Ovary (tissue), 3 donors: Measurements from ENCODE around the gene NEDD9.

Source experiments
- CTCF ChIP-seq, 3 donors: fragments of 450-650 bp in 2 of 3; fragments of 200-600 bp in 1 of 3; IDR thresholded peaks; one replicate each; pipeline versions ENCODE4 v1.5.1 to v1.8.0; 2016 to 2022; ENCODE audit warnings: antibody characterized with exemption in 3 of 3, mild to moderate bottlenecking in 1 of 3
- POLR2A ChIP-seq: fragments of 450-650 bp; IDR thresholded peaks from one replicate; pipeline ENCODE4 v1.6.1; 2017; ENCODE audit warnings: antibody characterized with exemption, mild to moderate bottlenecking, moderate library complexity
- donor health status: DM: no; HTN: no; CAD: no.

- no peak for TF ChIP-seq POLR2A
- TF ChIP-seq CTCF (IDR thresholded peaks at IDR 0.05), result no peak
Observed at GRCh38 chr6:11248974-11249761, 16.7 kb upstream of the NEDD9 start.
